Ovary (tissue), 3 donors: ENCODE data around the gene POLR3E.

ENCODE experiments used
- CTCF ChIP-seq, 3 donors: fragments of 450-650 bp in 2 of 3; fragments of 200-600 bp in 1 of 3; IDR thresholded peaks; one replicate each; pipeline versions ENCODE4 v1.5.1 to v1.8.0; 2016 to 2022; ENCODE audit warnings: antibody characterized with exemption in 3 of 3, mild to moderate bottlenecking in 1 of 3
- EP300 ChIP-seq: sonication (generic); formaldehyde crosslinking; IDR thresholded peaks from one replicate; pipeline ENCODE4 v1.6.1; 2017; ENCODE audit warnings: antibody characterized with exemption
- POLR2A ChIP-seq: fragments of 450-650 bp; IDR thresholded peaks from one replicate; pipeline ENCODE4 v1.6.1; 2017; ENCODE audit warnings: antibody characterized with exemption, mild to moderate bottlenecking, moderate library complexity
- donor health status: DM: no; HTN: no; CAD: no.

- no peak for TF ChIP-seq CTCF (IDR thresholded peaks at IDR 0.05)
- TF ChIP-seq POLR2A: no peak
- no peak for TF ChIP-seq EP300
Measured at GRCh38 chr16:22352723-22353122, 55.5 kb downstream of the POLR3E start.
